ENCODE results near the gene CIB2. TPM values are rescaled to one million over a fixed set of nuclear protein-coding genes. Genes with fewer than 3 reads are reported as not detected.
A peak's percentile ranks its signal among the peaks of the same experiment; 100 is the strongest.

The CIB2 gene
- total and polyA plus RNA-seq, 7 donors: 3.5 to 41.4 (median 10.5) TPM

DNA sequence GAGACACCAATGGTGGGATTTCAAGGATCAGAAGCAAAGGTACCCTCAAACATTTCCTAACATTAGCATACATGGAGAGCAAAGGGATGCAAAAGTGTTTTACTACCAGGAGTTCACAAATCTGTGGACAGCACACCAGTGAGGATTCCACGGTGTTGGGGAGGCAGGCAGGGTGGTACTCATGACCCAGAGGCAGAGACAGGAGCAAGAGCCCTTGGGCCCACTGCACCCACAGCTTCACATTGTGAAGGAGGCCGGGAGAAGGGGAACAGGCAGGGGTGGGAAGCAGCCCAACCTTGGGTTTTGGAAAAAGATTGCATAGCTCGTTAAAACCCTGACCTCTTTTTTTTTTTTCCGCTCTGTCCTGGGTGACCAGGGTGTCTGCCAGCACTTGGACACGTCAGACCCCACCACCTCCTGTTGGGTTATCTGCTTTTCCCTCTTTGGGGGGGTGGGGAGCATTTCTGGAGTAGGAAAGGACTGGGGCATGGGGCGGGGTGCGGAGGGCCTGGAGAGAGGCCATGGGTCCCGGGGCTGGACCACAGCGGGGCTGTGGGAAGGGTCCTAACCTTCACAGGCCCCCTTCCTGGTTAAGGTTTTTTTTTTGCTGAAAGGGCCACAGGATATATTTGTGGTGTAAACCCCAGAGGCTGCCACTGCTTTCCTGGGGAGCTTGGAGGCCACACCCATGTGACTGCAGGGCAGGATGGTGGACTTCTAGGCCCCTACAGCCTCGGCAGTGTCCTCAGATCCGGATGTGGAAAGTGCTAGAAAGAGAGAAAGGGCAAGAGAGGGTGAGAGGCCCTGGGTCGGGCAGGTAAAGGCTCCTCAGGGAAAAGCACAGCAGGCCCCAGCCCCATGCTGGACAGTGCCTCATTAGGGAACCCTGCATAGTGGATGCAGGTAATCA is 26.4 kb downstream of the CIB2 start:
- WGBS, 2 donors: 86 to 88% methylated on average over 12 of the region's 12 CpGs
- Histone ChIP-seq H3K27ac (no peak overlapping the region), H3K36me3 (no peaks in the 10 kb centered on the region), H3K4me3 (no peak overlapping the region), H3K4me1 (no peaks in the 10 kb centered on the region), H3K9me3 (no peaks in the 10 kb centered on the region), H3K27me3 (no peaks in the 10 kb centered on the region)
- intact Hi-C loops (cut with DNase I): no loop called here
- DNase-seq: peak; percentile 41
- TF ChIP-seq POLR2AphosphoS5 (IDR thresholded peaks at IDR 0.05): no peak
- no peak for TF ChIP-seq EP300 (IDR thresholded peaks at IDR 0.05)
- TF ChIP-seq, protein P1, sequence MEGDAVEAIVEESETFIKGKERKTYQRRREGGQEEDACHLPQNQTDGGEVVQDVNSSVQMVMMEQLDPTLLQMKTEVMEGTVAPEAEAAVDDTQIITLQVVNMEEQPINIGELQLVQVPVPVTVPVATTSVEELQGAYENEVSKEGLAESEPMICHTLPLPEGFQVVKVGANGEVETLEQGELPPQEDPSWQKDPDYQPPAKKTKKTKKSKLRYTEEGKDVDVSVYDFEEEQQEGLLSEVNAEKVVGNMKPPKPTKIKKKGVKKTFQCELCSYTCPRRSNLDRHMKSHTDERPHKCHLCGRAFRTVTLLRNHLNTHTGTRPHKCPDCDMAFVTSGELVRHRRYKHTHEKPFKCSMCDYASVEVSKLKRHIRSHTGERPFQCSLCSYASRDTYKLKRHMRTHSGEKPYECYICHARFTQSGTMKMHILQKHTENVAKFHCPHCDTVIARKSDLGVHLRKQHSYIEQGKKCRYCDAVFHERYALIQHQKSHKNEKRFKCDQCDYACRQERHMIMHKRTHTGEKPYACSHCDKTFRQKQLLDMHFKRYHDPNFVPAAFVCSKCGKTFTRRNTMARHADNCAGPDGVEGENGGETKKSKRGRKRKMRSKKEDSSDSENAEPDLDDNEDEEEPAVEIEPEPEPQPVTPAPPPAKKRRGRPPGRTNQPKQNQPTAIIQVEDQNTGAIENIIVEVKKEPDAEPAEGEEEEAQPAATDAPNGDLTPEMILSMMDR (IDR thresholded peaks at IDR 0.05): no peak
- no peak for TF ChIP-seq POLR2A (IDR thresholded peaks at IDR 0.05)

DNA sequence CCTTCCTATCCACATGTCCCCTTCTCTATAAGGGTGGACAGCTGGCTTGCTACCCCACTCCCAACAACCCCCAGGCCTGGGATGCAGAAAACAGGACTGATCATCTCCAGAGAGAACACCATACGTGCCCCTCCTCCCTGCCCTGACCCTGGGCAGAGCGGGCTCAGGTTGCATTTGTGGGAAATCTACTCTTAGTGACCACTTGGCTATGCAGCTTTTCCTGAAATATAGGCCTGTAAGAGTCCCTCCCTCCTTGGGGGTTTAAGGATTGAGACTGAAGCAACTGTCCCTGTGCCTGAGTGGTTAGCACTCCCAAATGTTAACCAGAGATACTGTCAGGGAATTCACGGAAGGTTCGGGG is 27.1 kb downstream of the CIB2 start:
- Histone ChIP-seq H3K4me1 (no peaks in the 10 kb centered on the region), H3K27me3 (no peaks in the 10 kb centered on the region), H3K36me3 (no peaks in the 10 kb centered on the region), H3K27ac (no peak overlapping the region), H3K4me3 (no peak overlapping the region), H3K9me3 (no peaks in the 10 kb centered on the region)
- peak; percentile 34 for DNase-seq
- intact Hi-C loops (cut with DNase I): no loop called here
- 88 to 91% methylated on average over 4 of the region's 4 CpGs for WGBS, 2 donors
- TF ChIP-seq, protein P1 (IDR thresholded peaks at IDR 0.05): no peak
- TF ChIP-seq EP300 (IDR thresholded peaks at IDR 0.05) (no peak), POLR2A (IDR thresholded peaks at IDR 0.05) (no peak), POLR2AphosphoS5 (IDR thresholded peaks at IDR 0.05) (no peak)

DNA sequence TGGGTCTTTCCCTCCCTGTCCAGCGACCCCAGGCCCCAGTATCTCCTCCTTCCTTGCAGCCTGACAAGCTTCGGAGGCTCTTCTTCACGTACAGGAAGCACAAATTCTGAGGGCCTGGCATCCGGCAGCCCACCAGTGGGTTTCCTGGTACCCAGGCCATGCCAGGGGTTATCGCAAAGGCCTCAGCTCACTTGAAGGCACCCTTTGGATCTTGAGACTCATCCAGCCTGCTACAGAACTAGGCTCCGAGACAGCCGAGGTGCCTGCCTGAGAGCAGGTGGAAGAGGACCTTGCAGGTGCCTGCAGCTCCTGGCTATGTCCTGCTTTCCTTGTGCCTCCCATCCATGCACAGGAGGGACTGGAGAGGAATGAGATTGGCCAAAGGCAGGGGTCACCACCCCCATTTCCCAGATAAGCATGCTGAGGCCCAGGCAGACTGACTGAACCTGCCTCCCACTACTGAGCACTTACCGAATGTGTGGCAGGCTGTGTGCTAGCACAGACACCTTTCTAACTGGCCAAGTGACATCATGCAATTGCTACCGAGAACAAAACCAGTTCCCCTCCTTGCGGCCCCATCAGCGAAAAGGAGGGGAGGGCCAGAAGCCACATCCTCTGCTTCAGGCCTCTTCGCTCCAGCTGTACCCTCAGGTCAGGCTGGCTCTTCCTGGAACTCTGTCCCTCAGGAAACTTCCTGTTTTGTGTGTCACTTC is 27.7 kb downstream of the CIB2 start:
- WGBS, 2 donors: 70 to 88% methylated on average over 12 of the region's 12 CpGs
- H3K36me3 ChIP-seq: no peaks in the 10 kb centered on the region
- peak; percentile 58 for DNase-seq

DNA sequence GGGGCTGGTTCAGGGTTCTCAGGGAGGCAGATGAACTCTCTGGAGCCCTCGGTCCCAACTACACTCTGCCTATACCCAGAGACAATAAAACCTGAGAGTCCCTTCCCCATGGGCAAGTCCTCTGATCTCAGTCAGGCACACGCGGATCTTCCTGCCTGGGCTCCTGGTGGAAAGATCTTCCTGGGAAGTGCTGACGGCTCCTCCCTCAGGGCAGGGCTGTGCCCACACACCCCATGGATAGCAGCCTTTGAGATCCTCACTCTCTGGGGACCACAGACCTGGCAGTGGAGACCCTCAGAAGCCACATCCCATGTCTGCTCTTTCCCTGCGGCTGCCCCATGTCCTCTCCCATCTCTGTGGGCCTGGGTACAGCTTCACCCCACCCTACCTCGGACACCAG is 28.5 kb downstream of the CIB2 start:
- DNase-seq: no peak
- H3K9me3 ChIP-seq: no peaks in the 10 kb centered on the region
- H3K27ac ChIP-seq: no peak overlapping the region
- no peaks in the 10 kb centered on the region for H3K4me1 ChIP-seq
- H3K27me3 ChIP-seq: no peaks in the 10 kb centered on the region
- H3K4me3 ChIP-seq: no peak overlapping the region
- TF ChIP-seq, protein P1 (IDR thresholded peaks at IDR 0.05): no peak
- TF ChIP-seq POLR2AphosphoS5 (IDR thresholded peaks at IDR 0.05) (no peak), POLR2A (IDR thresholded peaks at IDR 0.05) (no peak), EP300 (IDR thresholded peaks at IDR 0.05) (no peak)
- H3K36me3 ChIP-seq: no peaks in the 10 kb centered on the region
- intact Hi-C loops (cut with DNase I): no loop called here
- 67 to 81% methylated on average over 6 of the region's 6 CpGs for WGBS, 2 donors

More for the DNA sequence above, 27.7 kb downstream of the CIB2 start:
- intact Hi-C loops (cut with DNase I): no loop called here
- no peak overlapping the region for H3K4me3 ChIP-seq
- no peaks in the 10 kb centered on the region for H3K9me3 ChIP-seq
- TF ChIP-seq, protein P1 (IDR thresholded peaks at IDR 0.05): no peak
- TF ChIP-seq EP300 (IDR thresholded peaks at IDR 0.05) (no peak), POLR2AphosphoS5 (IDR thresholded peaks at IDR 0.05) (no peak), POLR2A (IDR thresholded peaks at IDR 0.05) (no peak)
- no peak overlapping the region for H3K27ac ChIP-seq
- no peaks in the 10 kb centered on the region for H3K27me3 ChIP-seq
- no peaks in the 10 kb centered on the region for H3K4me1 ChIP-seq

All from sigmoid colon (tissue), 7 donors.